ENCODE results near the gene C13orf42. TPM values are rescaled to one million over a fixed set of nuclear protein-coding genes. Genes with fewer than 3 reads are reported as not detected.

C13orf42 gene
- polyA plus RNA-seq, 3 donors: not detected

GRCh38 chr13:51068501-51068900, 42.6 kb downstream of the C13orf42 start:
- no peak overlapping the region for H3K9ac ChIP-seq (ENCODE audit: insufficient read depth, low read length, poor library complexity, severe bottlenecking)
- WGBS (ENCODE audit: insufficient coverage): 96% methylated on average over 2 of the region's 5 CpGs
- H3K79me2 ChIP-seq (ENCODE audit: insufficient read depth, low read length): no peaks in the 10 kb centered on the region
- no peak overlapping the region for H2AFZ ChIP-seq (ENCODE audit: insufficient read depth, low read depth, low read length, poor library complexity, severe bottlenecking)
- no peak overlapping the region for H3K4me2 ChIP-seq (replicated peaks; ENCODE audit: extremely low read depth, low read length, poor library complexity, severe bottlenecking)
- Mint-ChIP-seq H3K27ac (no peak overlapping the region), H3K9me3 (no peaks in the 10 kb centered on the region), H3K4me3 (no peak overlapping the region), H3K27me3 (ENCODE audit: low read depth in 3 of 3) (peaks cover 3 to 22% (median 13%) of the 10 kb centered on the region in 3 donors), H3K4me1 (peaks cover 28% of the 10 kb centered on the region), H3K36me3 (no peaks in the 10 kb centered on the region)
- H3K27ac ChIP-seq (ENCODE audit: low read depth in 1 of 2, low read length in 2 of 2): no peak overlapping the region
- peaks cover 17 to 20% of the 10 kb centered on the region in 2 donors for H3K4me1 ChIP-seq (ENCODE audit: control insufficient read depth in 1 of 2, insufficient read depth in 2 of 2, low read length in 2 of 2)
- H3K4me3 ChIP-seq (replicated peaks in 1 of 3; ENCODE audit: low read depth in 2 of 3, low read length in 3 of 3): no peak overlapping the region
- no peaks in the 10 kb centered on the region for H3K36me3 ChIP-seq (replicated peaks in 1 of 2; ENCODE audit: control insufficient read depth in 1 of 2, insufficient read depth in 2 of 2, low read length in 2 of 2)
- H3K9me3 ChIP-seq (replicated peaks in 1 of 2; ENCODE audit: control insufficient read depth in 1 of 2, insufficient read depth in 1 of 2, low read length in 2 of 2): no peaks in the 10 kb centered on the region
- no peaks in the 10 kb centered on the region for H4K20me1 ChIP-seq (ENCODE audit: insufficient read depth, low read length)
- peaks cover 0 to 17% of the 10 kb centered on the region in 2 donors for H3K27me3 ChIP-seq (ENCODE audit: control insufficient read depth in 2 of 2, insufficient read depth in 2 of 2, low read length in 2 of 2)
- DNase-seq: no peak
- intact Hi-C loops (cut with micrococcal nuclease): loop anchor here in 1 of 2 donors (10.0 kb wide), 1 partner anchor 1394 kb away; no protein-coding TSS in a partner anchor
- no peak for TF ChIP-seq CTCF (IDR thresholded peaks at IDR 0.05)

GRCh38 chr13:51067706-51068105, 43.4 kb downstream of the C13orf42 start:
- Histone ChIP-seq H3K4me1 (ENCODE audit: control insufficient read depth in 1 of 2, insufficient read depth in 2 of 2, low read length in 2 of 2) (peaks cover 17 to 20% of the 10 kb centered on the region in 2 donors), H4K20me1 (ENCODE audit: insufficient read depth, low read length) (no peaks in the 10 kb centered on the region), H3K9me3 (replicated peaks in 1 of 2; ENCODE audit: control insufficient read depth in 1 of 2, insufficient read depth in 1 of 2, low read length in 2 of 2) (no peaks in the 10 kb centered on the region), H3K4me3 (replicated peaks in 1 of 3; ENCODE audit: low read depth in 2 of 3, low read length in 3 of 3) (no peak overlapping the region), H3K36me3 (replicated peaks in 1 of 2; ENCODE audit: control insufficient read depth in 1 of 2, insufficient read depth in 2 of 2, low read length in 2 of 2) (no peaks in the 10 kb centered on the region), H3K27me3 (ENCODE audit: control insufficient read depth in 2 of 2, insufficient read depth in 2 of 2, low read length in 2 of 2) (peaks cover 0 to 17% of the 10 kb centered on the region in 2 donors), H3K4me2 (replicated peaks; ENCODE audit: extremely low read depth, low read length, poor library complexity, severe bottlenecking) (no peak overlapping the region), H3K79me2 (ENCODE audit: insufficient read depth, low read length) (no peaks in the 10 kb centered on the region), H3K27ac (ENCODE audit: low read depth in 1 of 2, low read length in 2 of 2) (no peak overlapping the region), H3K9ac (ENCODE audit: insufficient read depth, low read length, poor library complexity, severe bottlenecking) (no peak overlapping the region), H2AFZ (ENCODE audit: insufficient read depth, low read depth, low read length, poor library complexity, severe bottlenecking) (no peak overlapping the region)
- no peaks in the 10 kb centered on the region for H3K36me3 Mint-ChIP-seq
- H3K27ac Mint-ChIP-seq: peak overlapping the region in 1 of 7 donors; percentile 1
- intact Hi-C loops (cut with micrococcal nuclease): loop anchor here in 1 of 2 donors (10.0 kb wide), 1 partner anchor 1393 kb away; no protein-coding TSS in a partner anchor
- H3K9me3 Mint-ChIP-seq: no peaks in the 10 kb centered on the region
- peak in 2 of 3 donors; percentile 13 to 55 for DNase-seq
- peak overlapping the region in 1 of 2 donors; percentile 0 for H3K4me3 Mint-ChIP-seq
- WGBS (ENCODE audit: insufficient coverage): no CpG with 5 or more reads among the region's 5 CpGs
- TF ChIP-seq CTCF (IDR thresholded peaks at IDR 0.05): no peak
- peaks cover 3 to 24% (median 16%) of the 10 kb centered on the region in 3 donors for H3K27me3 Mint-ChIP-seq (ENCODE audit: low read depth in 3 of 3)
- peaks cover 28% of the 10 kb centered on the region for H3K4me1 Mint-ChIP-seq

All from CD14-positive monocyte (primary cell).